CD4-positive, alpha-beta memory T cell (primary cell): ENCODE data around the gene IFT88. TPM values are rescaled to one million over a fixed set of nuclear protein-coding genes. Genes with fewer than 3 reads are reported as not detected.

Experiments
- CTCF ChIA-PET: fragments of 350-600 bp; sonication (Branson Sonifier 250); formaldehyde crosslinking; loops from one replicate; lab custom pipeline; 2021; ENCODE audit warnings: inconsistent platforms; ENCODE audit not compliant: partially characterized antibody; lab: Charles Lee
- POLR2A ChIA-PET: fragments of 350-600 bp; sonication (Branson Sonifier 250); formaldehyde crosslinking; loops from one replicate; lab custom pipeline; 2021; ENCODE audit not compliant: partially characterized antibody; lab: Charles Lee
- DNase-seq, 5 donors: peaks; one replicate each; pipeline versions ENCODE4 v3.0.0 to v3.0.0-alpha.2; 2020 to 2022; ENCODE audit warnings: mixed read lengths in 1 of 5
- H3K27ac ChIP-seq: one replicate; pipeline ENCODE4 v1.7.0; 2013; ENCODE audit warnings: low read depth, low read length
- H3K27me3 ChIP-seq: 2 replicates; pipeline ENCODE4 v1.7.0; 2013; ENCODE audit warnings: mild to moderate bottlenecking, low read length, moderate library complexity; ENCODE audit not compliant: insufficient read depth
- H3K36me3 ChIP-seq: 2 replicates; pipeline ENCODE4 v1.7.0; 2013; ENCODE audit warnings: mild to moderate bottlenecking, low read length, moderate library complexity; ENCODE audit not compliant: insufficient read depth
- H3K4me1 ChIP-seq: 2 replicates; pipeline ENCODE4 v1.7.0; 2013; ENCODE audit warnings: mild to moderate bottlenecking, low read length, moderate library complexity; ENCODE audit not compliant: insufficient read depth
- H3K4me3 ChIP-seq, 2 donors: one replicate each; pipeline ENCODE4 v1.7.0; 2013; ENCODE audit warnings: low read length in 2 of 2, mild to moderate bottlenecking in 1 of 2
- H3K9me3 ChIP-seq, 2 donors: one replicate each; pipeline ENCODE4 v1.7.0; 2013; ENCODE audit warnings: low read length in 2 of 2, control low read depth in 1 of 2; ENCODE audit not compliant: control insufficient read depth in 1 of 2
- H3K27ac Mint-ChIP-seq, 7 donors: one replicate each; pipeline ENCODE4 v1.8.0; 2020 to 2021; ENCODE audit warnings: mixed read lengths in 7 of 7, mild to moderate bottlenecking in 6 of 7, inconsistent platforms in 3 of 7, moderate library complexity in 3 of 7
- H3K27me3 Mint-ChIP-seq, 2 donors: one replicate each; pipeline ENCODE4 v1.8.0; 2020 to 2021; ENCODE audit warnings: mixed read lengths in 2 of 2
- H3K36me3 Mint-ChIP-seq, 2 donors: one replicate each; pipeline ENCODE4 v1.8.0; 2020 to 2021; ENCODE audit warnings: mixed read lengths in 2 of 2, inconsistent platforms in 1 of 2, mild to moderate bottlenecking in 1 of 2
- H3K4me1 Mint-ChIP-seq, 4 donors: one replicate each; pipeline ENCODE4 v1.8.0; 2020 to 2021; ENCODE audit warnings: mixed read lengths in 4 of 4, mild to moderate bottlenecking in 1 of 4
- H3K4me3 Mint-ChIP-seq, 8 donors: one replicate each; pipeline ENCODE4 v1.8.0; 2020 to 2021; ENCODE audit warnings: mixed read lengths in 8 of 8, mild to moderate bottlenecking in 7 of 8, moderate library complexity in 6 of 8, inconsistent platforms in 3 of 8
- H3K9me3 Mint-ChIP-seq, 8 donors: one replicate each; pipeline ENCODE4 v1.8.0; 2020 to 2021; ENCODE audit warnings: mixed read lengths in 8 of 8, mild to moderate bottlenecking in 5 of 8, inconsistent platforms in 3 of 8, moderate library complexity in 1 of 8
- intact Hi-C: fragments of 100-400 bp; cut with micrococcal nuclease; formaldehyde crosslinking; loops from one replicate; pipeline ENCODE4 v1.15.1; 2023
- polyA plus RNA-seq, 2 donors: library from polyadenylated mRNA; unstranded; fragments of 300-500 nt; fragmentation: Illumina TruSeq; gene quantifications; one replicate each; pipeline ENCODE4 v1.2.3, GENCODE V29; 2021
- total RNA-seq, 2 experiments: library from RNA; stranded (reverse); gene quantifications; one replicate each; pipeline ENCODE4 v1.2.3, GENCODE V29; 2021

The IFT88 gene
- total and polyA plus RNA-seq, 4 experiments from 2014 or later, result 5.0 to 9.8 (median 8.0) TPM

GRCh38 chr13:20689291-20689690 lies 122.3 kb downstream of the IFT88 start:
- Mint-ChIP-seq H3K4me3 (no peak overlapping the region), H3K27me3 (no peaks in the 10 kb centered on the region), H3K9me3 (no peaks in the 10 kb centered on the region), H3K36me3 (peaks cover 5 to 24% of the 10 kb centered on the region in 2 donors), H3K27ac (no peak overlapping the region), H3K4me1 (no peaks in the 10 kb centered on the region)
- DNase-seq, result no peak
- H3K4me1 ChIP-seq, result no peaks in the 10 kb centered on the region
- no peak overlapping the region for H3K4me3 ChIP-seq
- CTCF ChIA-PET, result interaction anchor here (1.0 kb wide), 1 partner anchor 22 kb away, joined by 7 read pairs; no protein-coding TSS in a partner anchor
- no peaks in the 10 kb centered on the region for H3K9me3 ChIP-seq
- H3K36me3 ChIP-seq, result no peaks in the 10 kb centered on the region
- H3K27me3 ChIP-seq, result no peaks in the 10 kb centered on the region
- intact Hi-C loops, result no loop called here
- POLR2A ChIA-PET, result no interaction called here
- no peak overlapping the region for H3K27ac ChIP-seq

GRCh38 chr13:20691616-20692015 lies 124.7 kb downstream of the IFT88 start:
- ChIA-PET CTCF (no interaction called here), POLR2A (no interaction called here)
- Mint-ChIP-seq H3K27me3 (peaks cover 3 to 5% of the 10 kb centered on the region in 2 donors), H3K4me3 (no peak overlapping the region), H3K27ac (no peak overlapping the region), H3K4me1 (no peaks in the 10 kb centered on the region), H3K36me3 (peaks cover 5 to 19% of the 10 kb centered on the region in 2 donors), H3K9me3 (peaks cover 0 to 1% (median 0%) of the 10 kb centered on the region in 8 donors)
- intact Hi-C loops, result no loop called here
- no peaks in the 10 kb centered on the region for H3K4me1 ChIP-seq
- H3K27me3 ChIP-seq, result no peaks in the 10 kb centered on the region
- no peak overlapping the region for H3K4me3 ChIP-seq
- H3K9me3 ChIP-seq, result no peaks in the 10 kb centered on the region
- no peaks in the 10 kb centered on the region for H3K36me3 ChIP-seq
- no peak for DNase-seq
- no peak overlapping the region for H3K27ac ChIP-seq

GRCh38 chr13:20696073-20696472 lies 129.1 kb downstream of the IFT88 start:
- H3K4me3 Mint-ChIP-seq, result no peak overlapping the region
- H3K9me3 ChIP-seq, result no peaks in the 10 kb centered on the region
- ChIA-PET POLR2A (no interaction called here), CTCF (no interaction called here)
- H3K27me3 ChIP-seq, result peaks cover 14% of the 10 kb centered on the region
- no peak overlapping the region for H3K27ac ChIP-seq
- H3K27me3 Mint-ChIP-seq, result peaks cover 20 to 24% of the 10 kb centered on the region in 2 donors
- DNase-seq, result no peak
- no peaks in the 10 kb centered on the region for H3K4me1 ChIP-seq
- H3K36me3 Mint-ChIP-seq, result no peaks in the 10 kb centered on the region
- H3K9me3 Mint-ChIP-seq, result peaks cover 0 to 1% (median 0%) of the 10 kb centered on the region in 8 donors
- no peak overlapping the region for H3K4me3 ChIP-seq
- no peaks in the 10 kb centered on the region for H3K4me1 Mint-ChIP-seq
- intact Hi-C loops, result no loop called here
- no peaks in the 10 kb centered on the region for H3K36me3 ChIP-seq
- no peak overlapping the region for H3K27ac Mint-ChIP-seq

- Mint-ChIP-seq H3K4me3 (no peak overlapping the region), H3K27ac (peak overlapping the region in 1 of 7 donors; percentile 5), H3K9me3 (peaks cover 0 to 1% (median 0%) of the 10 kb centered on the region in 8 donors), H3K27me3 (peaks cover 24 to 29% of the 10 kb centered on the region in 2 donors), H3K36me3 (peaks cover 0 to 2% of the 10 kb centered on the region in 2 donors), H3K4me1 (peaks cover 3 to 13% (median 8%) of the 10 kb centered on the region in 4 donors)
- intact Hi-C loops, result loop anchor here (5.0 kb wide), 1 partner anchor 502 kb away; no protein-coding TSS in a partner anchor
- DNase-seq, result no peak
- Histone ChIP-seq H3K36me3 (no peaks in the 10 kb centered on the region), H3K9me3 (no peaks in the 10 kb centered on the region), H3K27ac (no peak overlapping the region), H3K4me3 (no peak overlapping the region), H3K27me3 (peaks cover 30% of the 10 kb centered on the region), H3K4me1 (peaks cover 7% of the 10 kb centered on the region)
- CTCF ChIA-PET, result no interaction called here
- POLR2A ChIA-PET, result no interaction called here
Observed at GRCh38 chr13:20699715-20700114, 132.8 kb downstream of the IFT88 start.

- H3K4me3 Mint-ChIP-seq, result no peak overlapping the region
- intact Hi-C loops, result loop anchor here (5.0 kb wide), 1 partner anchor 503 kb away; no protein-coding TSS in a partner anchor
- peaks cover 0 to 2% of the 10 kb centered on the region in 2 donors for H3K36me3 Mint-ChIP-seq
- no peak overlapping the region for H3K27ac ChIP-seq
- peaks cover 24 to 29% of the 10 kb centered on the region in 2 donors for H3K27me3 Mint-ChIP-seq
- peaks cover 0 to 1% (median 0%) of the 10 kb centered on the region in 8 donors for H3K9me3 Mint-ChIP-seq
- H3K36me3 ChIP-seq, result no peaks in the 10 kb centered on the region
- H3K9me3 ChIP-seq, result no peaks in the 10 kb centered on the region
- CTCF ChIA-PET, result no interaction called here
- POLR2A ChIA-PET, result no interaction called here
- peaks cover 3 to 14% (median 8%) of the 10 kb centered on the region in 4 donors for H3K4me1 Mint-ChIP-seq
- DNase-seq, result no peak
- H3K4me3 ChIP-seq, result no peak overlapping the region
- peaks cover 30% of the 10 kb centered on the region for H3K27me3 ChIP-seq
- no peak overlapping the region for H3K27ac Mint-ChIP-seq
- H3K4me1 ChIP-seq, result peaks cover 7% of the 10 kb centered on the region
Observed at GRCh38 chr13:20700288-20700687, 133.3 kb downstream of the IFT88 start.

- ChIA-PET CTCF (interaction anchor here (1.1 to 2.4 kb wide), 5 partner anchors 10 to 505 kb away, joined by 3 to 12 read pairs (median 4); no protein-coding TSS in a partner anchor), POLR2A (interaction anchor here (1.3 kb wide), 1 partner anchor 72 kb away, joined by 4 read pairs; no protein-coding TSS in a partner anchor)
- peaks cover 7% of the 10 kb centered on the region for H3K4me1 ChIP-seq
- Mint-ChIP-seq H3K27me3 (peaks cover 19 to 26% of the 10 kb centered on the region in 2 donors), H3K4me3 (peak overlapping the region in 1 of 8 donors; percentile 96), H3K27ac (no peak overlapping the region), H3K4me1 (peaks cover 3 to 14% (median 8%) of the 10 kb centered on the region in 4 donors), H3K9me3 (no peaks in the 10 kb centered on the region), H3K36me3 (peaks cover 0 to 2% of the 10 kb centered on the region in 2 donors)
- DNase-seq, result no peak
- H3K27me3 ChIP-seq, result peaks cover 30% of the 10 kb centered on the region
- H3K4me3 ChIP-seq, result no peak overlapping the region
- H3K36me3 ChIP-seq, result no peaks in the 10 kb centered on the region
- intact Hi-C loops, result loop anchor here (5.0 kb wide), 1 partner anchor 504 kb away; no protein-coding TSS in a partner anchor
- no peaks in the 10 kb centered on the region for H3K9me3 ChIP-seq
- no peak overlapping the region for H3K27ac ChIP-seq
Observed at GRCh38 chr13:20701461-20701860, 134.5 kb downstream of the IFT88 start.

GRCh38 chr13:20702530-20702914 lies 135.6 kb downstream of the IFT88 start:
- DNase-seq, result no peak
- Histone ChIP-seq H3K27ac (no peak overlapping the region), H3K4me1 (peaks cover 7% of the 10 kb centered on the region), H3K36me3 (no peaks in the 10 kb centered on the region), H3K27me3 (peaks cover 30% of the 10 kb centered on the region), H3K4me3 (peak overlapping the region in 1 of 2 donors; percentile 47), H3K9me3 (no peaks in the 10 kb centered on the region)
- peak overlapping the region; percentile 85 to 96 (median 88) for H3K4me3 Mint-ChIP-seq
- peaks cover 3 to 14% (median 8%) of the 10 kb centered on the region in 4 donors for H3K4me1 Mint-ChIP-seq
- CTCF ChIA-PET, result interaction anchor here (0.6 to 2.4 kb wide), 6 partner anchors 9 to 506 kb away, joined by 3 to 12 read pairs (median 4); no protein-coding TSS in a partner anchor
- POLR2A ChIA-PET, result interaction anchor here (1.3 to 1.7 kb wide), 2 partner anchors 70 to 135 kb away, joined by 4 read pairs; partner anchors contain the start of gene IFT88
- H3K27me3 Mint-ChIP-seq, result peaks cover 18 to 26% of the 10 kb centered on the region in 2 donors
- H3K36me3 Mint-ChIP-seq, result peaks cover 0 to 2% of the 10 kb centered on the region in 2 donors
- no peaks in the 10 kb centered on the region for H3K9me3 Mint-ChIP-seq
- intact Hi-C loops, result loop anchor here (2.0 to 5.0 kb wide), 2 partner anchors 228 to 505 kb away; no protein-coding TSS in a partner anchor
- H3K27ac Mint-ChIP-seq, result peak overlapping the region; percentile 59 to 83 (median 67)
